NCI-H187 treated with DMSO at 0.1 percent for 48 hours (cell line): Measurements from ENCODE around the gene SLA2.

ENCODE experiments used
- DNase-seq: peaks from one replicate; lab custom pipeline; 2025; lab: John Stamatoyannopoulos, UW

The SLA2 gene

GRCh38 chr20:36607586-36608387, 38.2 kb downstream of the SLA2 start:
- DNase-seq = no peak

- DNase-seq = no peak
These were observed 39.6 kb downstream of the SLA2 start for GRCh38 chr20:36606158-36607066.

DNA sequence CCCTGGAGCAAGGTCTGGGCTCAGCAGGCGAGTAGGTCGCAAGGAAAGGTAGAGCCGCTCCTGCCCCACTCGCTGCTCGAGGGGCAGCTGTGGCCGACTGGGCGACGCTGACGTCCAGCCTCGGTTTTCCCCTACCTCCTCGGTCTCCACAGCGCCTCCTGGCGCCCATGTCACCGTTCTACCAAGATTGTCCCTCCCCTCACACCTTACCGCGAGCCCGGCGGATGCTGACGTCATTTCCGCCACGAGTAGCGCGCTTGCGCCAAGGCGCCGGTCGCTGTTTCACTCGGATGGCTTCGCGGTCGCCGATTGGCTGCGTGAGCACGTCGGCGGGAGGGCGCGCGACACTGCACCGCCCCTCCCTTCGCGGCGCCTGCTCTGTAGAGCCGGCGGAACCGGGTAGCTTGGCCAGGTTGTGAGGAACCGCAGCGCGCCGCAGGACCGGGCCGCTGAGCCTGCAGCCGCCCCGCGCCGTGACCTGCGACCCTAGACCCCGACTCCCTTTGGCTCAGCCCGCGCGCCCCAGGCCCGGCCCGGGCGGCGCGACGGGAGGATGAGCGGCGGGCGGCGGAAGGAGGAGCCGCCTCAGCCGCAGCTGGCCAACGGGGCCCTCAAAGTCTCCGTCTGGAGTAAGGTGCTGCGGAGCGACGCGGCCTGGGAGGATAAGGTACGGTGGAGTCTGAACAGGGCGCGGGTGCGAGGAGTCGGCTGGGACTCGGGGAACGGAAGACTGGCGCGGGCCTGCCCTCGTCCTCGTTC, 40.4 kb downstream of the SLA2 start, which contains the start of gene RAB5IF:
RAB5IF (plus strand) TSS at position 381 of the 759 bp plus-strand sequence; CDS start at position 554, 173 bp downstream.
- peak; percentile 90 for DNase-seq

DNA sequence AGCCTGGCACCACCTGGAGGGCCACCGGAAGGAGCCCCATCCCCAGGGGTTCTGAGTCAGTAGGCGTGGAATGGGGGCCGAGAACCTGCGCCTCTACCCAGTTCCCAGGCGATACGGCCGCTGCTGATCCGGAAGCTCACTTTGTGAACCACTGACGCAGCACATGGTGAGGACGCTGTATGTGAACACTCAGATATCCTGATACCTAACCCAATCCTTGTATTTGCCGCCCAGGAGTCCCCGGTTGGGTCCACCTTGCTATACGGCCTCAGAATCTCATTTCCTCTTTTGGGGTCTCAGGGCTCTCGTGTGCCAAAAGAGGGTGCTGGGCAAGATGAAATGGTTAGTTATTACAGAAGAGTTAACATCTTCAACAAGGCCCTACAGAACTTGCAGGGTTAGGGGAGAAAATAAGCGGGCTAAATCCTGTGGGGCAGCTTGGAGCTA, 41.0 kb downstream of the SLA2 start:
- no peak for DNase-seq

GRCh38 chr20:36601540-36601939, 44.5 kb downstream of the SLA2 start:
- DNase-seq = no peak

GRCh38 chr20:36599912-36600345, 46.1 kb downstream of the SLA2 start:
- no peak for DNase-seq

DNA sequence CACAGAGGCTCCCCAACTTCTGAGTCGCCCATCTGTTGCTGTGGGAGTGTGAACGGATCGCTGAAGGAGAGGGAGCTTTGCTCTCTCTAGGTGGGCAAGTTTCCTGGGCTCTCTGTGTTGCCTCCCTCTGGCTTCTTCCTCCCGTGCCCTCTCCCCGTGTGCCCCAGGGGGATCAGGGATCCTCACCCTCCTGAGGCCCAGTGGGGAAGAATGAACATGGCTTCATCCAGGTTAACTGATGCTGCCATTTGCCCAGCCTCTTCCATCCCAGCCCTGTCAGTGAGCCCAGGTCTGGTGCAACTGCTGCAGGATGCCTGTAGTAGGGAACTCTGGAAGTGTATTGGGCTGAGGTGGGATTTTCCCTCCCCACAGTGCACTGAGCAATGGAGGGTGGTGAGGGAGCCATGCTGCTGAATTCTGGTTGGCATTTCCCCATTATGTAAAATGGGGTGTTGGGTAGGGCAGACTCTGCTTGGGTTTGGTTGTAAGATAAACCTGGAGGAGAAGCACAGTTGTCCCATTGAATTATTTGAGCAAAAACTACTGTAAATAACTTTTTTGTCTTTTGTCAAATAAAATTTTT, 52.6 kb downstream of the SLA2 start:
- no peak for DNase-seq

DNA sequence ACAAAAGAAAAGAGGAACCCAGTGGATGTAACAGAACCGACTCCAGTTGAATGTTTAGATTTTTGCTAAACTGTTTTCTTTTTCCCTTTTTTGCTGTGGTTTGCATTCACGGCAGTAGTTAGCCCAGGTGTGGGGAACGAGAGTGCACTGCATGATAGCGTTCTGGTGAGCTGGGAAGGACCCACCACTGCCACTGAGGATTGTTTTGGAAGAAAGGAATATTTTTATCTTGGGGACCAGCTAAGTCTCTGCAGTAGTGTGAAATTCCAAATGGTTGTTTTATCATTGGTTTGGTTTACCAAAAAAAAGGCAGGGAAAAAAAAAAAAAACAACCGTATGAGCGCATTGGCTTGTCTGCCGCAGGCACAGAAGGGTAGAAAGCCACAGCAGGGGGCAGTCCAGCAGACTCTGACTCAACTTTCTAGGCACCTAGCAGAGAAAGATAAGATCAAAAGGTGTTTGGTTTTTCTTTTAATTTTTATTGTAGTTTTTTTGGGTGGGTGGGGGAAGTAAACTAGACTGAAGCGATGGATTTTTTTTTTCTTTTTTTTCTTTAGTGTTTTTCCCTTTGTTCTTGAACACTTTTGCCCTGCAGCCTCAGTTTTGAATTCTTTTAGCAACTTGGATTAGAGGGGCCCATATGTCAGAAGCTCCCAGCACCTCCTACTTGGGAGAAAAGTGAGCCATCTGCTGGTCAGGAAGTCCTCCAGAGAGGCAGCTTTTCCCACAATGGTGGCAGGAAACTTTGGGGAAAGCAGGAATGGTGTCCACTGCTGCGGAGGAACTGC, 53.9 kb downstream of the SLA2 start:
- DNase-seq = no peak

GRCh38 chr20:36591281-36591680, 54.7 kb downstream of the SLA2 start:
- DNase-seq = no peak

DNA sequence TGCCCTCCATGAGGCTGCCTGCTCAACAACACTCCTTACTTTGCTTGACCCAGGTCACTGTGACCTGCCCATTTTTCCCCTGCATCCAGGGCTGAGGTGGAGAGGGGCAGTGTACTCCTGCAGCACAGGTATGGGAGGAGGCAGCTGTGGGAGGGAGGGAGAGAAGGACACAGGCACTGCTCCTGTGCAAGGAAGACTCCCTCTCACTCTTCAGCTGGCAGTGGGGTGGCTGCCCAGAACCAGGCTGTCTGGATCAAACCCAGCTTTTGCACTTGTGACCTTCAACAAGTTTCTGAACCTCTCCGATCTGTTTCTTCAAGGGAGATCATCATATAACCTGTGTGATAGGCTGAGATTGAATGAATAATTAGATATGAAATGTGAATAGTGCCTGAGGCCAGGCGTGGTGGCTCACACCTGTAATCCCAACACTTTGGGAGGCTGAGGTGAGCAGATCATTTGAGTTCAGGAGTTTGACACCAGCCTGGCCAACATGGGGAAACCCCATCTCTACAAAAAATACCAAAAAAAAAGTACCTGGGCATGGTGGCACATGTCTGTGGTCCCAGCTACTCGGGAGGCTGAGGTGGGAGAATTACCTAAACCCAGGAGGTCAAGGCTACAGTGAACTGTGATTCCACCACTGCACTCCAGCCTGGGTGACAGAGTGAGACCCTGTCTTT, 58.5 kb downstream of the SLA2 start:
- no peak for DNase-seq

- peak; percentile 16 for DNase-seq
These were observed 60.4 kb downstream of the SLA2 start for GRCh38 chr20:36585410-36586125.

GRCh38 chr20:36584018-36584481, 61.9 kb downstream of the SLA2 start:
- no peak for DNase-seq

DNA sequence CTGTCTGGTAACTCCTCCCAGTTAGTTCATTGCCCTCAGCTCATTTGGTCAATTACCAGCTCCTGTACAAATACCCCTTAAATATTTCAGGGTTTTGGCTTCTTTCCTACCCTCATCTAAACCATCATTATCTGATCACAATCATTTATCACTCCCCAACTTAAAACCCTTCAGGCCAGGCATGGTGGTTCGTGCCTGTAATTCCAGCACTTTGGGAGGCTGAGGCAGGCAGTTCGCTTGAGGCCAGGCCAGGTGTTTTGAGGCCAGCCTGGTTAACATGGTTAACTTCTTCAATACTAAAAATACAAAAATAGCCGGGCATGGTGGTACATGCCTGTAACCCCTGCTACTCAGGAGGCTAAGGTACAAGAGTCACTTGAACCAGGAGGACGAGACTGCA, 63.2 kb downstream of the SLA2 start:
- no peak for DNase-seq

DNA sequence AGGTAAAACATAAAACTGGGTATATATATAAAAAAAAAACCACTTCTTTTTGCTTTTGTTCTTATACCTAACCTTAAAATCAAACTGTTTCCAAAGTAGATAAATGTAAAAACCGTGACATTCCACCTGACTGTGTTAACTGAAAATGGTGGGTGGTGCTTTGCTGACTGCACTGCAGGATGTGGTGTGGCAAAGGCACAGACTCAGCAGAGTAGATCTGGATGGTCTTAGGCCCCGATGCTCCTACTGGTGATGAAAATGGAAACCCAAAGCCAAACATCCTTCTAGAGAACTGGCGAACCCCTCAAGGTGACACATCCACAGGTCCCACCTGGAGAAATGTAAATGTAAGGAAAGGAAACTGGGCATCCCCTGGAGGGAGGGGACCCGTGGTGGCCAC, 63.7 kb downstream of the SLA2 start:
- DNase-seq = no peak

DNA sequence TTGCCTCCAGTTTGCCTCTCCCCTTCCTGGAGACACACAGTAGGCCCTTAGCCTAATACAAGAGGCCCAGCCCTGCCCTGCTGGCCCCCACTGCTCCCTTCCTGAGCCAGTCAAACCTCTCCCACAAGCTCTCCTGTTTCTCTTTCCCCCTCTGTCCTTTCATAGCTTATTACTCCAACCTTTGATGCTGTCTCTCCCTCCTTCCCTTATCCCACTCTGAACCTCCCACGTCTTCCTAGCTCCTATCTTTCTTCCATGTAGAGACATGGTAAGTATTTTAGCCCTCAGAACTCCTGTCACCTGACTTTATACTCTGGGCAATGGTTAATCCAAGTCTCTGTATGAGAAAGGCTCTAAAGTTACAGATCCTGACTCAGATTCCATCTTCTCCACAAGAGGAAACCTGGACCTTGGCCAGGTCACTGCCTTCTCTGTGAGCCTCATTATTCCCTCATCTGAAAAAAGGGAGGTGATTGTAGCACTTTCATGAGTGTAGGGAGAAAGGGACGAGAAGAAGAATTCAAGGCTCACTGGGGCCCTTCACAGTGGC, 65.9 kb downstream of the SLA2 start:
- no peak for DNase-seq

- DNase-seq = no peak
These were observed 67.5 kb downstream of the SLA2 start for GRCh38 chr20:36578356-36579041.

- DNase-seq = no peak
These were observed 69.9 kb downstream of the SLA2 start for GRCh38 chr20:36576081-36576445.

DNA sequence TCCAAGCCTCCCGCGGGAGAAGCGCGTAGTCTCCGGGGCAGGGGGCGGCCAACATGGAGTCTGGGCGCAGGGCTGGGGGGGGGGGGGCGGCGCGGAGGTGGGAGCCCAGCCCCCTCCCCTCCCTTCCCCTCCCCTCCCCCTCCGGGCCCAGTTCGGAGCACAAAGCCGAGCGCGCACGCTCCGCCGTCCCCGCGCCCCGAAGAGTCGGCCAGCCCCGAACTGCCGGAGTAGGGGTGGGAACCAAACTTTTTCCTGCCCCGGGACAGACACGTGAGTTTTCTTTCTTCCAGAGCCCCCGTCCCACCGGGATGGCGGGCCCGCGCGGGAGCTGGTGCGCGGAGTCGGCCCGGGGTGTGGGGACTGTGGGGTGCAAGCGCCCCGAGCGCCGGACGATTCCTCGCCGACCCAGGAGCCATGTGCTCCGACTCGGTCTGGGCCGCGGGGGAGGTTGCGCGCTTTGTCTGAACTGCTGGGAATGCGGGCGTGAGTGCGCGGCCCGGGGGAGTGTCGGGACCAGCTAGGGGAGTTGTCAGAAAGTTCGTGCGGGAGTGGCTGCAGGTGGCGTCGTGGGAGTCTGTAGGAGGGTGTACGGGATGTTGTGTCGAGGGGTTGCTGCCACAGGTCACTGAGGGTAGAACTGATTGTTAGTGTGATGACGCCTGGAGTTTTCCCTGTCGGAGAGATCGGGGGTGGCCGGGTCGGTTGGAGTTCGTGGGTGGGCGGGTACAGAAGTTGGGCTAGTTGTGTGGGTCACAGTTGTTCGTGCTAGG, 71.4 kb downstream of the SLA2 start:
- no peak for DNase-seq
